HCT116 (cell line): Measurements from ENCODE around the gene PPP1R13L.

ENCODE experiments used
- ELF1 ChIP-seq: IDR thresholded peaks from 2 replicates; pipeline ENCODE4 v1.6.1; 2012; ENCODE audit warnings: low read depth, borderline replicate concordance
- EZH2 ChIP-seq: fragments of 200-600 bp; sonication (generic); IDR thresholded peaks from 2 replicates; pipeline ENCODE4 v1.6.1; 2017; ENCODE audit warnings: antibody characterized with exemption, mixed run types
- POLR2A ChIP-seq: IDR thresholded peaks from 2 replicates; pipeline ENCODE4 v1.7.0; 2011; ENCODE audit warnings: borderline replicate concordance; ENCODE audit not compliant: insufficient read depth, insufficient read length; ENCODE audit errors: extremely low read depth
- POLR2AphosphoS5 ChIP-seq: IDR thresholded peaks from 2 replicates; pipeline ENCODE4 v1.6.1; 2011; ENCODE audit warnings: mild to moderate bottlenecking, low read depth, low read length, moderate library complexity
- ZNF274 ChIP-seq: fragments of 200-500 bp; sonication (Bioruptor generic); IDR thresholded peaks from 2 replicates; pipeline ENCODE4 v1.6.1; 2014; ENCODE audit warnings: mild to moderate bottlenecking, low read depth, low read length, inconsistent platforms
- TF ChIP-seq, protein P1 (sequence below): IDR thresholded peaks from 2 replicates; pipeline ENCODE4 v1.6.1; 2012; ENCODE audit warnings: low read depth
- TF ChIP-seq, protein P2 (sequence below), 3 experiments: fragments of 200-600 bp in 1 of 3; sonication (generic) in 1 of 3; IDR thresholded peaks in 2 of 3; conservative IDR thresholded peaks in 1 of 3; 2 replicates each; pipeline ENCODE4 v1.5.1; 2012 to 2017; ENCODE audit warnings: low read depth in 2 of 3, low read length in 2 of 3, antibody characterized with exemption in 1 of 3, borderline replicate concordance in 1 of 3, control low read depth in 1 of 3, mild to moderate bottlenecking in 1 of 3, mixed read lengths in 1 of 3, mixed run types in 1 of 3, moderate library complexity in 1 of 3; ENCODE audit not compliant: insufficient read depth in 1 of 3
- TF ChIP-seq, protein P3 (sequence below): IDR thresholded peaks from 2 replicates; pipeline ENCODE4 v1.6.1; 2012
- TF ChIP-seq, protein P4 (sequence below): IDR thresholded peaks from 2 replicates; pipeline ENCODE4 v1.6.1; 2012

DNA sequence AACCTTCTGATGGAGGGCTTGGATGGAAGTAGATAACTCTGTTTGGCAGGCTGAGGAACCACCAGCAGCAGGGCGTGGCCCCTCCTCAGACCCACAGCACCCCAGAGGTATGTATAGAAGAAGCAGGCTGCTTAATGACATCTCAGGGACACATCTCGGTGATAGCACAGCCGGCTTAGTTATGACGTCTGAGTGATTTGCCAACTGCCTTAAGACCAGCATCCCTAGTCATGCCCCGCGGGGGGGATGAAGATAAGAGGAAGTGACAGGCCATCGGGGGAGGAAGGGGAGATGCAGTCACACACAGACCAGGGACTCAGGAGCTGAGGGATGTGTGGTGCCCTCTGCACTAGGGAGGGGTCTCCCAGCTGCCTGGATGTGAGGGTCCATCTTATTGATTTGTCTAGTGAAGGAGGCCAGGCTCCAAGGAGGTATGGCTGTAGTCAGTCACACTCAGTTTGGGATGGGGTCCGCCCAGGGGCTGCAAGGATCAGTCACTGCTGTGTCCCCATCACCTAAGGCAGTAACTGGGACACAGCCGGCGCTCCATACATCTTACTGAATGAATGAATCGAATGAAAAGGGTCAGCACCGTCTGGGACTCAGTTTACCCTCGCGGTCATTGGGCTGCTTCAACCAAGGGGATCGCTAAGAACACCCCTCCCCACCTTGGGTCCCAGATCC, 38.1 kb upstream of the PPP1R13L start:
- no peak for TF ChIP-seq EZH2
- TF ChIP-seq, protein P1, sequence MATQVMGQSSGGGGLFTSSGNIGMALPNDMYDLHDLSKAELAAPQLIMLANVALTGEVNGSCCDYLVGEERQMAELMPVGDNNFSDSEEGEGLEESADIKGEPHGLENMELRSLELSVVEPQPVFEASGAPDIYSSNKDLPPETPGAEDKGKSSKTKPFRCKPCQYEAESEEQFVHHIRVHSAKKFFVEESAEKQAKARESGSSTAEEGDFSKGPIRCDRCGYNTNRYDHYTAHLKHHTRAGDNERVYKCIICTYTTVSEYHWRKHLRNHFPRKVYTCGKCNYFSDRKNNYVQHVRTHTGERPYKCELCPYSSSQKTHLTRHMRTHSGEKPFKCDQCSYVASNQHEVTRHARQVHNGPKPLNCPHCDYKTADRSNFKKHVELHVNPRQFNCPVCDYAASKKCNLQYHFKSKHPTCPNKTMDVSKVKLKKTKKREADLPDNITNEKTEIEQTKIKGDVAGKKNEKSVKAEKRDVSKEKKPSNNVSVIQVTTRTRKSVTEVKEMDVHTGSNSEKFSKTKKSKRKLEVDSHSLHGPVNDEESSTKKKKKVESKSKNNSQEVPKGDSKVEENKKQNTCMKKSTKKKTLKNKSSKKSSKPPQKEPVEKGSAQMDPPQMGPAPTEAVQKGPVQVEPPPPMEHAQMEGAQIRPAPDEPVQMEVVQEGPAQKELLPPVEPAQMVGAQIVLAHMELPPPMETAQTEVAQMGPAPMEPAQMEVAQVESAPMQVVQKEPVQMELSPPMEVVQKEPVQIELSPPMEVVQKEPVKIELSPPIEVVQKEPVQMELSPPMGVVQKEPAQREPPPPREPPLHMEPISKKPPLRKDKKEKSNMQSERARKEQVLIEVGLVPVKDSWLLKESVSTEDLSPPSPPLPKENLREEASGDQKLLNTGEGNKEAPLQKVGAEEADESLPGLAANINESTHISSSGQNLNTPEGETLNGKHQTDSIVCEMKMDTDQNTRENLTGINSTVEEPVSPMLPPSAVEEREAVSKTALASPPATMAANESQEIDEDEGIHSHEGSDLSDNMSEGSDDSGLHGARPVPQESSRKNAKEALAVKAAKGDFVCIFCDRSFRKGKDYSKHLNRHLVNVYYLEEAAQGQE: no peak
- no peak for TF ChIP-seq POLR2A
- TF ChIP-seq, protein P2, sequence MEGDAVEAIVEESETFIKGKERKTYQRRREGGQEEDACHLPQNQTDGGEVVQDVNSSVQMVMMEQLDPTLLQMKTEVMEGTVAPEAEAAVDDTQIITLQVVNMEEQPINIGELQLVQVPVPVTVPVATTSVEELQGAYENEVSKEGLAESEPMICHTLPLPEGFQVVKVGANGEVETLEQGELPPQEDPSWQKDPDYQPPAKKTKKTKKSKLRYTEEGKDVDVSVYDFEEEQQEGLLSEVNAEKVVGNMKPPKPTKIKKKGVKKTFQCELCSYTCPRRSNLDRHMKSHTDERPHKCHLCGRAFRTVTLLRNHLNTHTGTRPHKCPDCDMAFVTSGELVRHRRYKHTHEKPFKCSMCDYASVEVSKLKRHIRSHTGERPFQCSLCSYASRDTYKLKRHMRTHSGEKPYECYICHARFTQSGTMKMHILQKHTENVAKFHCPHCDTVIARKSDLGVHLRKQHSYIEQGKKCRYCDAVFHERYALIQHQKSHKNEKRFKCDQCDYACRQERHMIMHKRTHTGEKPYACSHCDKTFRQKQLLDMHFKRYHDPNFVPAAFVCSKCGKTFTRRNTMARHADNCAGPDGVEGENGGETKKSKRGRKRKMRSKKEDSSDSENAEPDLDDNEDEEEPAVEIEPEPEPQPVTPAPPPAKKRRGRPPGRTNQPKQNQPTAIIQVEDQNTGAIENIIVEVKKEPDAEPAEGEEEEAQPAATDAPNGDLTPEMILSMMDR (IDR thresholded peaks at IDR 0.05 in 2 of 3, conservative IDR thresholded peaks at IDR 0.05 in 1 of 3; ENCODE audit: borderline replicate concordance in 1 of 3, insufficient read depth in 1 of 3, low read depth in 2 of 3, low read length in 2 of 3): no peak
- no peak for TF ChIP-seq ELF1
- TF ChIP-seq POLR2AphosphoS5: no peak
- TF ChIP-seq, protein P3, sequence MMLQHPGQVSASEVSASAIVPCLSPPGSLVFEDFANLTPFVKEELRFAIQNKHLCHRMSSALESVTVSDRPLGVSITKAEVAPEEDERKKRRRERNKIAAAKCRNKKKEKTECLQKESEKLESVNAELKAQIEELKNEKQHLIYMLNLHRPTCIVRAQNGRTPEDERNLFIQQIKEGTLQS: no peak
- TF ChIP-seq, protein P4, sequence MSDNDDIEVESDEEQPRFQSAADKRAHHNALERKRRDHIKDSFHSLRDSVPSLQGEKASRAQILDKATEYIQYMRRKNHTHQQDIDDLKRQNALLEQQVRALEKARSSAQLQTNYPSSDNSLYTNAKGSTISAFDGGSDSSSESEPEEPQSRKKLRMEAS: no peak
- TF ChIP-seq ZNF274: no peak
